Panc1 (cell line): ENCODE results near the gene LRRC57. TPM values are rescaled to one million over a fixed set of nuclear protein-coding genes. Genes with fewer than 3 reads are reported as not detected.

Experiments used
- ATAC-seq: fragments of 200-7000 bp; cut with Tn5 transposase; 2 replicates; pipeline ENCODE4 v1.9.1; 2020; ENCODE audit warnings: mild to moderate bottlenecking, moderate library complexity
- BruUV-seq: library from RNA; stranded (reverse); fragments of 400-500 nt; replicated peaks from 2 replicates; lab custom pipeline; 2021; lab: Mats Ljungman, UMichigan
- CTCF ChIA-PET: fragments of 300-600 bp; sonication (Branson Sonifier 250); formaldehyde crosslinking; loops from one replicate; lab custom pipeline; 2022; ENCODE audit warnings: antibody characterized with exemption; lab: Charles Lee
- POLR2A ChIA-PET: fragments of 300-600 bp; sonication (Branson Sonifier 250); formaldehyde crosslinking; loops from one replicate; lab custom pipeline; 2022; ENCODE audit warnings: antibody characterized with exemption; lab: Charles Lee
- DNase-seq: peaks from one replicate; pipeline ENCODE4 v3.0.0-alpha.2; 2010; ENCODE audit warnings: low read depth, low spot score
- H3K27ac ChIP-seq: 2 replicates; pipeline ENCODE4 v1.5.1; 2011; ENCODE audit warnings: mild to moderate bottlenecking, low read length, inconsistent platforms
- H3K27me3 ChIP-seq: fragments of 200-500 bp; sonication (Bioruptor generic); 2 replicates; pipeline ENCODE4 v1.6.0; 2014; ENCODE audit warnings: low read length, inconsistent platforms; ENCODE audit not compliant: control insufficient read depth, insufficient read depth
- H3K36me3 ChIP-seq: fragments of 200-500 bp; sonication (Bioruptor generic); 2 replicates; pipeline ENCODE4 v1.5.1; 2014; ENCODE audit warnings: inconsistent platforms, mild to moderate bottlenecking, low read length, moderate library complexity; ENCODE audit not compliant: control insufficient read depth, insufficient read depth
- H3K4me1 ChIP-seq: 2 replicates; pipeline ENCODE4 v1.5.1; 2011; ENCODE audit warnings: inconsistent platforms, mild to moderate bottlenecking, low read length, moderate library complexity; ENCODE audit not compliant: control insufficient read depth, insufficient read depth
- H3K4me3 ChIP-seq, 2 experiments: 2 replicates each; pipeline ENCODE4 v1.5.1; 2011 to 2012; ENCODE audit warnings: low read depth in 2 of 2, low read length in 2 of 2, mild to moderate bottlenecking in 2 of 2, inconsistent platforms in 1 of 2, moderate library complexity in 1 of 2
- H3K9me3 ChIP-seq: fragments of 200-500 bp; sonication (Bioruptor generic); 2 replicates; pipeline ENCODE4 v1.5.1; 2014; ENCODE audit warnings: low read depth, mild to moderate bottlenecking, inconsistent platforms, low read length, moderate library complexity; ENCODE audit not compliant: control insufficient read depth, insufficient read depth
- POLR2AphosphoS5 ChIP-seq: IDR thresholded peaks from 2 replicates; pipeline ENCODE4 v1.6.1; 2012; ENCODE audit warnings: mild to moderate bottlenecking, low read depth, low read length, moderate library complexity
- SIN3A ChIP-seq: IDR thresholded peaks from 2 replicates; pipeline ENCODE4 v1.6.1; 2012; ENCODE audit warnings: low read depth, mild to moderate bottlenecking, low read length, moderate library complexity, borderline replicate concordance; ENCODE audit not compliant: insufficient read depth
- TCF7L2 ChIP-seq: IDR thresholded peaks from 2 replicates; pipeline ENCODE4 v1.6.1; 2011; ENCODE audit warnings: mild to moderate bottlenecking, low read depth, low read length, inconsistent platforms
- in situ Hi-C: cut with HindIII; loops from 2 replicates; pipeline ENCODE4 v1.10.0; 2016; ENCODE audit warnings: low sequenced_read_pairs, low pct_unique_long_range_greater_than_20kb
- intact Hi-C: fragments of 100-400 bp; cut with micrococcal nuclease; formaldehyde crosslinking; loops from one replicate; pipeline ENCODE4 v1.10.0; 2022; ENCODE audit not compliant: unreplicated experiment
- total RNA-seq: library from RNA; stranded (reverse); gene quantifications from one replicate; pipeline ENCODE4 v1.2.1, GENCODE V29; 2021; ENCODE audit not compliant: unreplicated experiment
- TF ChIP-seq, protein P1 (sequence below), 2 experiments: IDR thresholded peaks; 2 replicates each; pipeline ENCODE4 v1.6.1; 2011 to 2012; ENCODE audit warnings: low read depth in 2 of 2, control low read depth in 1 of 2, low read length in 1 of 2, mild to moderate bottlenecking in 1 of 2, moderate library complexity in 1 of 2; ENCODE audit not compliant: insufficient read depth in 1 of 2
- TF ChIP-seq, protein P2 (sequence below): fragments of 450-650 bp; IDR thresholded peaks from 2 replicates; pipeline ENCODE4 v1.5.1; 2017; ENCODE audit warnings: mild to moderate bottlenecking

Gene LRRC57
- total RNA-seq, 1 experiment from 2014 or later, result 39.2 TPM

DNA sequence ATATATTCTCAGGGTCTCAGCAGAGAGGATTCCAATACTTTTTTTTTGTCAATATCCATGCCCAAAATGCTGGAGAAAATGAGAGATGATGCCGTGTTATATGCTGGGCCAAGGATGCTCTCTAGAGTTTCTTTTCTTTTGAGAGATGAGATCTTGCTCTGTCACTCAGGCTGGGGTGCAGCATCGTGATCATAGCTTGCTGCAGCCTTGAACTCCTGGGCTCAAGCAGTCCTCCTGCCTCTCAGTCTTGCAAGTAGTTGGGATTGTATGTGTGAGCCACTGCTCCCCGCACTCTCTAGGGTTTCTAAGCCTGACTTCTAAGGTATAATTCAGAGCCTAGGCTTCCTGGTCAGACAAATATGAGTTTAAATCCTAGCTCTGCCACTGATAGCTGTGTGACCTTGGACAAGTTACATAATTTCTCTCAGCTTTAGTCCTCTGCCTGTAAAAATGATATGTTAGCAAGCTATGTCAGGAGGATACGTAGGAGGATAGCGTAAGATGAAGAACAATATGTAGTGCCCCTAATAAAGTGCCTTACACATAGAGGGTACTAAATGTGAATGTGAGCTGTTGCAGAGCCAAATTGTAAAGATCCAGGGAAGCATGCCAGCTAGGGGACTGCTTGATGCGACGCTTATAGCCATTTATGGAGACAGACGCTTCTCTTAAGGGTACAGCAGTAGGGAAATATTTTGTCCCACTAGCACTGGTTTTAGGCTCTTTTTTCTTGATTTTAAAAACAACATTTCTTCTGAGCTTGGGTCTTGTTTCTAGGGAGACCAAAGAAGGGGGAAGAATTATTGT is 34.2 kb upstream of the LRRC57 start:
- no TSS peak for BruUV-seq
- intact Hi-C loops (no loop called here), in situ Hi-C loops (no loop called here)
- H3K4me1 ChIP-seq, result peaks cover 16% of the 10 kb centered on the region
- POLR2A ChIA-PET, result interaction anchor here (0.6 kb wide), 1 partner anchor 102 kb away, joined by 3 read pairs; no protein-coding TSS in a partner anchor
- CTCF ChIA-PET, result no interaction called here
- no peak for TF ChIP-seq POLR2AphosphoS5
- TF ChIP-seq, protein P1, sequence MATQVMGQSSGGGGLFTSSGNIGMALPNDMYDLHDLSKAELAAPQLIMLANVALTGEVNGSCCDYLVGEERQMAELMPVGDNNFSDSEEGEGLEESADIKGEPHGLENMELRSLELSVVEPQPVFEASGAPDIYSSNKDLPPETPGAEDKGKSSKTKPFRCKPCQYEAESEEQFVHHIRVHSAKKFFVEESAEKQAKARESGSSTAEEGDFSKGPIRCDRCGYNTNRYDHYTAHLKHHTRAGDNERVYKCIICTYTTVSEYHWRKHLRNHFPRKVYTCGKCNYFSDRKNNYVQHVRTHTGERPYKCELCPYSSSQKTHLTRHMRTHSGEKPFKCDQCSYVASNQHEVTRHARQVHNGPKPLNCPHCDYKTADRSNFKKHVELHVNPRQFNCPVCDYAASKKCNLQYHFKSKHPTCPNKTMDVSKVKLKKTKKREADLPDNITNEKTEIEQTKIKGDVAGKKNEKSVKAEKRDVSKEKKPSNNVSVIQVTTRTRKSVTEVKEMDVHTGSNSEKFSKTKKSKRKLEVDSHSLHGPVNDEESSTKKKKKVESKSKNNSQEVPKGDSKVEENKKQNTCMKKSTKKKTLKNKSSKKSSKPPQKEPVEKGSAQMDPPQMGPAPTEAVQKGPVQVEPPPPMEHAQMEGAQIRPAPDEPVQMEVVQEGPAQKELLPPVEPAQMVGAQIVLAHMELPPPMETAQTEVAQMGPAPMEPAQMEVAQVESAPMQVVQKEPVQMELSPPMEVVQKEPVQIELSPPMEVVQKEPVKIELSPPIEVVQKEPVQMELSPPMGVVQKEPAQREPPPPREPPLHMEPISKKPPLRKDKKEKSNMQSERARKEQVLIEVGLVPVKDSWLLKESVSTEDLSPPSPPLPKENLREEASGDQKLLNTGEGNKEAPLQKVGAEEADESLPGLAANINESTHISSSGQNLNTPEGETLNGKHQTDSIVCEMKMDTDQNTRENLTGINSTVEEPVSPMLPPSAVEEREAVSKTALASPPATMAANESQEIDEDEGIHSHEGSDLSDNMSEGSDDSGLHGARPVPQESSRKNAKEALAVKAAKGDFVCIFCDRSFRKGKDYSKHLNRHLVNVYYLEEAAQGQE (IDR thresholded peaks at IDR 0.05; ENCODE audit: insufficient read depth in 1 of 2, low read depth in 2 of 2, low read length in 1 of 2), result no peak
- no peak for TF ChIP-seq TCF7L2
- TF ChIP-seq SIN3A, result no peak
- TF ChIP-seq, protein P2, sequence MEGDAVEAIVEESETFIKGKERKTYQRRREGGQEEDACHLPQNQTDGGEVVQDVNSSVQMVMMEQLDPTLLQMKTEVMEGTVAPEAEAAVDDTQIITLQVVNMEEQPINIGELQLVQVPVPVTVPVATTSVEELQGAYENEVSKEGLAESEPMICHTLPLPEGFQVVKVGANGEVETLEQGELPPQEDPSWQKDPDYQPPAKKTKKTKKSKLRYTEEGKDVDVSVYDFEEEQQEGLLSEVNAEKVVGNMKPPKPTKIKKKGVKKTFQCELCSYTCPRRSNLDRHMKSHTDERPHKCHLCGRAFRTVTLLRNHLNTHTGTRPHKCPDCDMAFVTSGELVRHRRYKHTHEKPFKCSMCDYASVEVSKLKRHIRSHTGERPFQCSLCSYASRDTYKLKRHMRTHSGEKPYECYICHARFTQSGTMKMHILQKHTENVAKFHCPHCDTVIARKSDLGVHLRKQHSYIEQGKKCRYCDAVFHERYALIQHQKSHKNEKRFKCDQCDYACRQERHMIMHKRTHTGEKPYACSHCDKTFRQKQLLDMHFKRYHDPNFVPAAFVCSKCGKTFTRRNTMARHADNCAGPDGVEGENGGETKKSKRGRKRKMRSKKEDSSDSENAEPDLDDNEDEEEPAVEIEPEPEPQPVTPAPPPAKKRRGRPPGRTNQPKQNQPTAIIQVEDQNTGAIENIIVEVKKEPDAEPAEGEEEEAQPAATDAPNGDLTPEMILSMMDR, result no peak
- no peaks in the 10 kb centered on the region for H3K36me3 ChIP-seq
- no peak overlapping the region for H3K4me3 ChIP-seq
- H3K9me3 ChIP-seq, result no peaks in the 10 kb centered on the region
- DNase-seq, result no peak
- no peak for ATAC-seq
- peak overlapping the region; percentile 70; the same call in 1 of the 2 replicates for H3K27ac ChIP-seq
- H3K27me3 ChIP-seq, result no peaks in the 10 kb centered on the region

DNA sequence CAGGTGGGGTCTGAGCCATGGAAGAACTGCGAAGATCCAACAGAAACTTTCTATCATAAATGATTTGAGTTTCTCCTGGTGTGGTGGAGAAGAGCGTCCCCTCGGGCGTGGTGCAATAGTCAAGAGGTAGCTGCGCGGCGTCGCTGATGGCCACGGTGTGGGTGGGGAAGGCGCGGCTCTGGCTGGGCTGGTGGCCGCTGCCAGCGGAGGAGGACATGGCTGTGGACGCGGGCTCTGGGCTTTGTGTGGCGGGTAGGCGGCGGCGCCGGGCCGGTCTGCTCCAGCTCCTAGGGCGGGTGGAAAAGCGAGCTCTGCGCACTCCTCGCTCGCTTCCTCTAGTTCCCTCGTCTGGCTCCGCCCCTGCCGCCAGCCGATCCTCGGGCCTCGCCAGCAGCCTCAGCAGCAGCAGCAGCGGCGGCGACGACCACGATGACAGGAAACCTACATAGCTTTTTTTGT is 32.7 kb upstream of the LRRC57 start:
- ChIA-PET CTCF (no interaction called here), POLR2A (interaction anchor here (0.7 kb wide), 1 partner anchor 68 kb away, joined by 4 read pairs; no protein-coding TSS in a partner anchor)
- ATAC-seq (peak; percentile 99), DNase-seq (no peak)
- no peaks in the 10 kb centered on the region for H3K36me3 ChIP-seq
- H3K27ac ChIP-seq, result peak overlapping the region; percentile 72
- no TSS peak for BruUV-seq
- intact Hi-C loops (no loop called here), in situ Hi-C loops (no loop called here)
- TF ChIP-seq TCF7L2 (no peak), POLR2AphosphoS5 (0 out of 2 replicates have a peak, but pooled peaks have one; percentile 38)
- peak overlapping the region; percentile 49 to 66 for H3K4me3 ChIP-seq
- H3K9me3 ChIP-seq, result no peaks in the 10 kb centered on the region
- H3K4me1 ChIP-seq, result peaks cover 25% of the 10 kb centered on the region
- H3K27me3 ChIP-seq, result no peaks in the 10 kb centered on the region

DNA sequence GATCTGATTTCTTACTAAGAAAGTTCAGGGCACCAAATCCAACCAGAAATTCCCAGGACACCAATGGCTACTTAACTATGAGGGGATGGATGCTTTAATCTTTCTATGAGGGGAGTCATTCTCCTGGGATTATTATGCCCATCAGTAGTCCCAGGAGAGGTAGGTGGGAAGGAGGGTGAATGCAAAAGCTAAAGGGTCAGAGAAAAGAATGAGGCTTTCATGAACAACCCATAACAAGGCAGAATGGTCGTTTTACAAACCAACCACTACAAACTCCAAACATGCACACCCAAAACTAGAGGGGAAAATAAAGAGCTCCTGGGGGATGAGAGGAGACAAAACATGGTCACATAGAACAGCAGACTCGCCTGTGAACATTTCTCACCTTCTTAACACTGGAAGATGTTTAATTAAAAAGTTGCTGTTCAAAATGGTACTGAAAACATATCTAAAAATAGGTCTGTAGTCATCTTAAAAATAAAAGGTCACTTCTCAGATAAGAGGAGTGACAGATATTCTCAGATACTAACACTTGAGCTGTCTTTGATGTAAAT is 30.5 kb upstream of the LRRC57 start:
- TF ChIP-seq SIN3A, result no peak
- TF ChIP-seq, protein P2, result no peak
- TF ChIP-seq, protein P1 (IDR thresholded peaks at IDR 0.05; ENCODE audit: insufficient read depth in 1 of 2, low read depth in 2 of 2, low read length in 1 of 2), result no peak
- ATAC-seq (no peak), DNase-seq (no peak)
- intact Hi-C loops, result no loop called here
- no peak overlapping the region for H3K27ac ChIP-seq
- H3K36me3 ChIP-seq, result no peaks in the 10 kb centered on the region
- in situ Hi-C loops, result no loop called here
- no peak overlapping the region for H3K4me3 ChIP-seq
- peaks cover 31% of the 10 kb centered on the region for H3K4me1 ChIP-seq
- ChIA-PET CTCF (interaction anchor here (0.7 kb wide), 1 partner anchor 24 kb away, joined by 3 read pairs; no protein-coding TSS in a partner anchor), POLR2A (no interaction called here)
- H3K27me3 ChIP-seq, result no peaks in the 10 kb centered on the region
- no peaks in the 10 kb centered on the region for H3K9me3 ChIP-seq
- no TSS peak for BruUV-seq
